Stimulated activated CD8-positive, alpha-beta memory T cell treated with anti-CD3 and anti-CD28 coated beads, Interleukin-15, amount 100 ng/mL, for 24 hours (primary cell): Measurements from ENCODE around the gene KIF13A.
"Not testable (repeated sequence)": the region's sequence is repeated elsewhere in the genome, so short reads cannot be mapped to it uniquely, and the experiment has no call there.

Experiments
- DNase-seq: peaks from one replicate; pipeline ENCODE4 v3.0.0-alpha.2; 2020; ENCODE audit warnings: low read depth

Gene KIF13A

GRCh38 chr6:17845598-17845997 lies 141.8 kb downstream of the KIF13A start:
- DNase-seq, result no peak

GRCh38 chr6:17844967-17845366 lies 142.5 kb downstream of the KIF13A start:
- DNase-seq, result not testable (repeated sequence)

GRCh38 chr6:17842934-17843821 lies 144.3 kb downstream of the KIF13A start:
- no peak for DNase-seq

GRCh38 chr6:17842014-17842776 lies 145.2 kb downstream of the KIF13A start:
- DNase-seq, result no peak

GRCh38 chr6:17839513-17840223 lies 147.8 kb downstream of the KIF13A start:
- no peak for DNase-seq

- no peak for DNase-seq
Measured at GRCh38 chr6:17836293-17836692, 151.1 kb downstream of the KIF13A start.

- no peak for DNase-seq
Measured at GRCh38 chr6:17835784-17836183, 151.7 kb downstream of the KIF13A start.

GRCh38 chr6:17831135-17831534 lies 156.3 kb downstream of the KIF13A start:
- DNase-seq, result no peak

- DNase-seq, result no peak
Measured at GRCh38 chr6:17829905-17830304, 157.5 kb downstream of the KIF13A start.

- DNase-seq, result no peak
Measured at GRCh38 chr6:17828149-17828548, 159.3 kb downstream of the KIF13A start.

GRCh38 chr6:17826301-17826700 lies 161.1 kb downstream of the KIF13A start:
- no peak for DNase-seq

GRCh38 chr6:17820055-17820454 lies 167.4 kb downstream of the KIF13A start:
- no peak for DNase-seq

- no peak for DNase-seq
Measured at GRCh38 chr6:17817763-17818162, 169.7 kb downstream of the KIF13A start.

GRCh38 chr6:17816921-17817611 lies 170.4 kb downstream of the KIF13A start:
- no peak for DNase-seq

GRCh38 chr6:17813542-17813941 lies 173.9 kb downstream of the KIF13A start:
- no peak for DNase-seq

GRCh38 chr6:17812311-17812710 lies 175.1 kb downstream of the KIF13A start:
- no peak for DNase-seq

- DNase-seq, result no peak
Measured at GRCh38 chr6:17808609-17809008, 178.8 kb downstream of the KIF13A start.

GRCh38 chr6:17807431-17807830 lies 180.0 kb downstream of the KIF13A start:
- DNase-seq, result not testable (repeated sequence)

GRCh38 chr6:17803409-17803808 lies 184.0 kb downstream of the KIF13A start:
- no peak for DNase-seq

GRCh38 chr6:17798477-17799154 lies 188.8 kb downstream of the KIF13A start:
- no peak for DNase-seq

GRCh38 chr6:17790489-17790888 lies 196.9 kb downstream of the KIF13A start:
- no peak for DNase-seq
